Panc1 (cell line): Measurements from ENCODE around the gene PIK3IP1. TPM values are rescaled to one million over a fixed set of nuclear protein-coding genes. Genes with fewer than 3 reads are reported as not detected.

ENCODE experiments used
- ATAC-seq: fragments of 200-7000 bp; cut with Tn5 transposase; 2 replicates; pipeline ENCODE4 v1.9.1; 2020; ENCODE audit warnings: mild to moderate bottlenecking, moderate library complexity
- BruUV-seq: library from RNA; stranded (reverse); fragments of 400-500 nt; replicated peaks from 2 replicates; lab custom pipeline; 2021; lab: Mats Ljungman, UMichigan
- CTCF ChIA-PET: fragments of 300-600 bp; sonication (Branson Sonifier 250); formaldehyde crosslinking; loops from one replicate; lab custom pipeline; 2022; ENCODE audit warnings: antibody characterized with exemption; lab: Charles Lee
- POLR2A ChIA-PET: fragments of 300-600 bp; sonication (Branson Sonifier 250); formaldehyde crosslinking; loops from one replicate; lab custom pipeline; 2022; ENCODE audit warnings: antibody characterized with exemption; lab: Charles Lee
- DNase-seq: peaks from one replicate; pipeline ENCODE4 v3.0.0-alpha.2; 2010; ENCODE audit warnings: low read depth, low spot score
- H3K27ac ChIP-seq: 2 replicates; pipeline ENCODE4 v1.5.1; 2011; ENCODE audit warnings: mild to moderate bottlenecking, low read length, inconsistent platforms
- H3K27me3 ChIP-seq: fragments of 200-500 bp; sonication (Bioruptor generic); 2 replicates; pipeline ENCODE4 v1.6.0; 2014; ENCODE audit warnings: low read length, inconsistent platforms; ENCODE audit not compliant: control insufficient read depth, insufficient read depth
- H3K36me3 ChIP-seq: fragments of 200-500 bp; sonication (Bioruptor generic); 2 replicates; pipeline ENCODE4 v1.5.1; 2014; ENCODE audit warnings: inconsistent platforms, mild to moderate bottlenecking, low read length, moderate library complexity; ENCODE audit not compliant: control insufficient read depth, insufficient read depth
- H3K4me1 ChIP-seq: 2 replicates; pipeline ENCODE4 v1.5.1; 2011; ENCODE audit warnings: inconsistent platforms, mild to moderate bottlenecking, low read length, moderate library complexity; ENCODE audit not compliant: control insufficient read depth, insufficient read depth
- H3K4me3 ChIP-seq, 2 experiments: 2 replicates each; pipeline ENCODE4 v1.5.1; 2011 to 2012; ENCODE audit warnings: low read depth in 2 of 2, low read length in 2 of 2, mild to moderate bottlenecking in 2 of 2, inconsistent platforms in 1 of 2, moderate library complexity in 1 of 2
- H3K9me3 ChIP-seq: fragments of 200-500 bp; sonication (Bioruptor generic); 2 replicates; pipeline ENCODE4 v1.5.1; 2014; ENCODE audit warnings: low read depth, mild to moderate bottlenecking, inconsistent platforms, low read length, moderate library complexity; ENCODE audit not compliant: control insufficient read depth, insufficient read depth
- CTCF ChIP-seq: fragments of 450-650 bp; IDR thresholded peaks from 2 replicates; pipeline ENCODE4 v1.5.1; 2017; ENCODE audit warnings: mild to moderate bottlenecking
- POLR2AphosphoS5 ChIP-seq: IDR thresholded peaks from 2 replicates; pipeline ENCODE4 v1.6.1; 2012; ENCODE audit warnings: mild to moderate bottlenecking, low read depth, low read length, moderate library complexity
- REST ChIP-seq, 2 experiments: IDR thresholded peaks; 2 replicates each; pipeline ENCODE4 v1.6.1; 2011 to 2012; ENCODE audit warnings: low read depth in 2 of 2, control low read depth in 1 of 2, low read length in 1 of 2, mild to moderate bottlenecking in 1 of 2, moderate library complexity in 1 of 2; ENCODE audit not compliant: insufficient read depth in 1 of 2
- SIN3A ChIP-seq: IDR thresholded peaks from 2 replicates; pipeline ENCODE4 v1.6.1; 2012; ENCODE audit warnings: low read depth, mild to moderate bottlenecking, low read length, moderate library complexity, borderline replicate concordance; ENCODE audit not compliant: insufficient read depth
- TCF7L2 ChIP-seq: IDR thresholded peaks from 2 replicates; pipeline ENCODE4 v1.6.1; 2011; ENCODE audit warnings: mild to moderate bottlenecking, low read depth, low read length, inconsistent platforms
- in situ Hi-C: cut with HindIII; loops from 2 replicates; pipeline ENCODE4 v1.10.0; 2016; ENCODE audit warnings: low sequenced_read_pairs, low pct_unique_long_range_greater_than_20kb
- intact Hi-C: fragments of 100-400 bp; cut with micrococcal nuclease; formaldehyde crosslinking; loops from one replicate; pipeline ENCODE4 v1.10.0; 2022; ENCODE audit not compliant: unreplicated experiment
- total RNA-seq: library from RNA; stranded (reverse); gene quantifications from one replicate; pipeline ENCODE4 v1.2.1, GENCODE V29; 2021; ENCODE audit not compliant: unreplicated experiment

The PIK3IP1 gene
- total RNA-seq, 1 experiment from 2014 or later = 3.6 TPM

- intact Hi-C loops = no loop called here
- DNase-seq (no peak), ATAC-seq (no peak)
- TF ChIP-seq REST (IDR thresholded peaks at IDR 0.05; ENCODE audit: insufficient read depth in 1 of 2, low read depth in 2 of 2, low read length in 1 of 2) = no peak
- TF ChIP-seq SIN3A = no peak
- TF ChIP-seq POLR2AphosphoS5 = no peak
- TF ChIP-seq TCF7L2 = no peak
- no peak for TF ChIP-seq CTCF
- Histone ChIP-seq H3K36me3 (no peaks in the 10 kb centered on the region), H3K4me3 (no peak overlapping the region), H3K4me1 (no peaks in the 10 kb centered on the region), H3K9me3 (no peaks in the 10 kb centered on the region), H3K27me3 (no peaks in the 10 kb centered on the region), H3K27ac (no peak overlapping the region)
- POLR2A ChIA-PET = no interaction called here
- no TSS peak for BruUV-seq
- in situ Hi-C loops = no loop called here
- CTCF ChIA-PET = no interaction called here
These were observed 15.9 kb upstream of the PIK3IP1 start for GRCh38 chr22:31308181-31308580.

- CTCF ChIA-PET = no interaction called here
- in situ Hi-C loops (no loop called here), intact Hi-C loops (no loop called here)
- no peaks in the 10 kb centered on the region; the same call in 1 of the 2 replicates for H3K27me3 ChIP-seq
- H3K36me3 ChIP-seq = no peaks in the 10 kb centered on the region
- H3K27ac ChIP-seq = no peak overlapping the region
- no peaks in the 10 kb centered on the region for H3K9me3 ChIP-seq
- no peaks in the 10 kb centered on the region for H3K4me1 ChIP-seq
- no TSS peak for BruUV-seq
- no peak overlapping the region for H3K4me3 ChIP-seq
- POLR2A ChIA-PET = no interaction called here
- TF ChIP-seq SIN3A = no peak
- DNase-seq (no peak), ATAC-seq (no peak)
These were observed 12.9 kb upstream of the PIK3IP1 start for GRCh38 chr22:31305194-31305593.

- BruUV-seq = no TSS peak
These were observed 10.2 kb upstream of the PIK3IP1 start for GRCh38 chr22:31302537-31302936.

More at GRCh38 chr22:31302537-31302936, 10.2 kb upstream of the PIK3IP1 start:
- no peak overlapping the region for H3K27ac ChIP-seq
- ATAC-seq (no peak), DNase-seq (no peak)
- ChIA-PET CTCF (no interaction called here), POLR2A (interaction anchor here (0.5 kb wide), 1 partner anchor 78 kb away, joined by 4 read pairs; no protein-coding TSS in a partner anchor)
- H3K4me3 ChIP-seq = no peak overlapping the region
- no peaks in the 10 kb centered on the region for H3K4me1 ChIP-seq
- intact Hi-C loops (no loop called here), in situ Hi-C loops (no loop called here)
- H3K27me3 ChIP-seq = no peaks in the 10 kb centered on the region; the same call in 1 of the 2 replicates
- no peaks in the 10 kb centered on the region for H3K9me3 ChIP-seq
- no peaks in the 10 kb centered on the region for H3K36me3 ChIP-seq
- TF ChIP-seq CTCF = no peak
